Fibroblast of the aortic adventitia (primary cell): Measurements from ENCODE around the gene AKR1C1. TPM values are rescaled to one million over a fixed set of nuclear protein-coding genes. Genes with fewer than 3 reads are reported as not detected.
A peak's percentile ranks its signal among the peaks of the same experiment; 100 is the strongest.
"Not testable (repeated sequence)": the region's sequence is repeated elsewhere in the genome, so short reads cannot be mapped to it uniquely, and the experiment has no call there.

Experiments
- DNase-seq: peaks from one replicate; pipeline ENCODE4 v3.0.0-alpha.2; 2010; ENCODE audit warnings: low read depth
- H3K4me3 ChIP-seq: 2 replicates; pipeline ENCODE4 v1.5.1; 2011; ENCODE audit warnings: low read depth, mild to moderate bottlenecking, control low read depth, low read length, moderate library complexity
- CTCF ChIP-seq: IDR thresholded peaks from 2 replicates; pipeline ENCODE4 v1.5.1; 2011; ENCODE audit warnings: mild to moderate bottlenecking, low read length, control low read depth, inconsistent platforms; ENCODE audit not compliant: insufficient read depth
- total RNA-seq: library from RNA; depleted of rRNA; stranded (reverse); fragments of >200 nt; gene quantifications from 2 replicates; pipeline ENCODE4 v1.2.3, GENCODE V29; 2012; ENCODE audit warnings: low replicate concordance

Gene AKR1C1
- total RNA-seq, 1 donor = 355 TPM

- H3K4me3 ChIP-seq = no peak overlapping the region
- DNase-seq = no peak
- no peak for TF ChIP-seq CTCF
Measured at GRCh38 chr10:4934391-4934987, 28.7 kb upstream of the AKR1C1 start.

- H3K4me3 ChIP-seq = no peak overlapping the region
- no peak for TF ChIP-seq CTCF
- no peak for DNase-seq
Measured at GRCh38 chr10:4937346-4937745, 25.9 kb upstream of the AKR1C1 start.

GRCh38 chr10:4939224-4940072 is 23.8 kb upstream of the AKR1C1 start:
- H3K4me3 ChIP-seq = no peak overlapping the region
- peak; percentile 58 for DNase-seq
- no peak for TF ChIP-seq CTCF

GRCh38 chr10:4940073-4940428 is 23.2 kb upstream of the AKR1C1 start:
- DNase-seq, H3K4me3 ChIP-seq: not testable (repeated sequence)

GRCh38 chr10:4940909-4941308 is 22.3 kb upstream of the AKR1C1 start:
- not testable (repeated sequence) for DNase-seq, H3K4me3 ChIP-seq

GRCh38 chr10:4941540-4942330 is 21.5 kb upstream of the AKR1C1 start:
- TF ChIP-seq CTCF = no peak
- DNase-seq = peak; percentile 70
- H3K4me3 ChIP-seq = no peak overlapping the region

GRCh38 chr10:4942931-4943330 is 20.3 kb upstream of the AKR1C1 start:
- not testable (repeated sequence) for H3K4me3 ChIP-seq
- DNase-seq = peak; percentile 86

GRCh38 chr10:4943416-4943815 is 19.8 kb upstream of the AKR1C1 start:
- not testable (repeated sequence) for H3K4me3 ChIP-seq, DNase-seq
